CD1c-positive myeloid dendritic cell (primary cell): ENCODE results near the gene UBAP1L.

Experiments used
- DNase-seq: peaks from one replicate; pipeline ENCODE4 v3.0.0-alpha.2; 2016; ENCODE audit errors: extremely low spot score

UBAP1L gene

DNA sequence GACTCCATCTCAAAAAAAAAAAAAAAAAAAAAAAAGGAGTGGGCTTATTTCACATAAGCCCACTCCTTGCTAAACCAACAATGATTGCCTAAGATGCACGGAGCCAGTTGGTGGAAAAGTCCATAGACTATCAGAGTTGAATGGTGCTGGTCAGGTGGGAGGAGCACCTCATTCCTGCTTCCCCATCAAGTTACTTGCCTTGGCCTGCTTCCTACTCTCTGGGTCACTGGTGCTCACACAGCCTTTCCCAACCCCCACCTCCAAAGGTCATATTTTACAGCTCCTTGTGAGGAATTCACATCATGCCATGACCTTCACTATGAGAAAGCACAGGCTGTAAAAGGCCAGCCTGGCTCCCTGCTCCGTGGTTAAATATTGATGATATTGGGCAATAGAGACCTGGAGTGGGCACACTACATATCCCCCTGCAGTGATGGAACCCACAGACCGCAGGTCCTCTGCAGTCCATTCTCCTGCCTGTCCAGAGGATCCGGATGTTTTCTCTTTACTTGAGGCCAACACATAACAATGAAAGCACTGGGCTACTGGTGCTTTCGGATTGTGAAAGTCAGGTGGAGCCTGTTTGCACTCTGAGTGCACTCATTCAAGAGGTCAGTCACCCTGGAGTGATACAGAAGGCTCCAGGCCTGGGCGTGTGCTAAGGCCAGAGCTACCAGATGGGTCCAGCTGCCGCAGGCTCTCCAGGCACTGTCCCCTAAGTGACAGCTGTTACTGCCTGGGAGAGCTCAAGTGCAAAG lies 70.1 kb downstream of the UBAP1L start, which contains the start of gene SLC51B:
Gene SLC51B, plus strand, starts transcription at position 664 of the 758 bp plus-strand sequence. CDS start 4,618 bp downstream, outside the sequence.
- DNase-seq = peak; percentile 16

DNA sequence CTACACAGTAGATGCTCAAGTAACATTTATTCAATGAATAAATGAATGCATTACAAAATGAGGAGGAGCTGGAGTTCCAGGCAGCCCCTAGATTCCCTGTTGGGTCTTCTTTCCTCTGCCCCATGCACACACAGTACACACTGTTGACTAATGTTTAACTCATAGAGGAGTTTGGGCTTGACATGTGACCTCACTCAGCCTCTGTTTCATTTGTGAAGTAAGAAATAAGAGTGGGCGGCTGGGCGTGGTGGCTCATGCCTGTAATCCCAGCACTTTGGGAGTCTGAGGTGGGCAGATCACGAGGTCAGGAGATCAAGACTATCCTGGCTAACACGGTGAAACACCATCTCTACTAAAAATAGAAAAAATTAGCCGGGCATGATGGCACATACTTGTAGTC lies 70.8 kb downstream of the UBAP1L start:
- DNase-seq = peak; percentile 59

DNA sequence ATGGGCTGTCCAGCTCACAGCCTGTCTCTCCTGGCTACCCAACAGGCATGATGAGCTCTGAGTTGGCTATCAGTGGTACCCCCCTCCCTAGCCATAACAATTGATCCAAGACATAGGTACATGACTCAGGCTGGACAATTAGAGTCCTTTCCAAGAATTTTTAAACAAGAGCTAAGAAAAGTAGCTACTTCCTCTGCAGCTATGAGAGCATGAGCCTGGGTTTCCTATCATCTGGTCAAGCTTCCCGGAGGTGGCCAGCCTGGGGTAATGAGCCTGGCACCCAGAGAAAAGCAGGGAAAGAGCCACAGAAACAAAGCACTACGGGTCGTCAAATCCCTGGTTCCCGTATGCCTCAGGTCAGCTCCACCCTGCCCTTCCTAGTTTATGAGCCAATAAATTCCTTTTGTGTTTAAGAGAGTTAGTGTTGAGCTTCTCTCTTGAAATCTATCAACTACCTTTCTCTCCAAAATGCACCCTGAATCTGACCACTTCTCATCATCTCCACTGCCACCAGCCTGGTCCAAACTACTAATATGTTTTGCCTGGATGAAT lies 72.1 kb downstream of the UBAP1L start:
- DNase-seq = no peak
